GM23338 (cell line): Measurements from ENCODE around the gene HEYL. TPM values are rescaled to one million over a fixed set of nuclear protein-coding genes. Genes with fewer than 3 reads are reported as not detected.

ENCODE experiments used
- ATAC-seq: fragments of 200-7000 bp; cut with Tn5 transposase; 3 replicates; pipeline ENCODE4 v1.9.1; 2020
- DNase-seq: peaks from one replicate; pipeline ENCODE4 v3.0.0-alpha.2; 2015; ENCODE audit warnings: low spot score
- H2AFZ ChIP-seq: fragments of 200-600 bp; sonication (generic); 2 replicates; pipeline ENCODE4 v1.8.0; 2016; ENCODE audit warnings: antibody characterized with exemption, mild to moderate bottlenecking, moderate library complexity
- H3F3A ChIP-seq: fragments of 200-600 bp; sonication (generic); replicated peaks from 2 replicates; pipeline ENCODE4 v1.8.0; 2017; ENCODE audit warnings: antibody characterized with exemption, mixed run types, low read depth
- H3K27ac ChIP-seq: fragments of 200-600 bp; sonication (generic); 2 replicates; pipeline ENCODE4 v1.6.1; 2016; ENCODE audit warnings: low read depth
- H3K27me3 ChIP-seq: fragments of 200-600 bp; sonication (generic); 2 replicates; pipeline ENCODE4 v1.8.0; 2016; ENCODE audit warnings: mild to moderate bottlenecking, mixed run types, moderate library complexity; ENCODE audit not compliant: insufficient read depth
- H3K36me3 ChIP-seq: fragments of 200-600 bp; sonication (generic); 2 replicates; pipeline ENCODE4 v1.8.0; 2016; ENCODE audit warnings: mild to moderate bottlenecking; ENCODE audit not compliant: insufficient read depth
- H3K4me1 ChIP-seq: fragments of 200-600 bp; sonication (generic); 2 replicates; pipeline ENCODE4 v1.8.0; 2016; ENCODE audit warnings: mild to moderate bottlenecking, moderate library complexity; ENCODE audit not compliant: insufficient read depth
- H3K4me2 ChIP-seq: fragments of 200-600 bp; sonication (generic); 2 replicates; pipeline ENCODE4 v1.7.1; 2017; ENCODE audit warnings: mixed run types
- H3K4me3 ChIP-seq: fragments of 200-600 bp; sonication (generic); 2 replicates; pipeline ENCODE4 v1.6.1; 2016; ENCODE audit warnings: mixed run types
- H3K79me2 ChIP-seq: fragments of 200-600 bp; sonication (generic); replicated peaks from 2 replicates; pipeline ENCODE4 v1.8.0; 2017; ENCODE audit warnings: mild to moderate bottlenecking; ENCODE audit not compliant: insufficient read depth
- H3K9me2 ChIP-seq: fragments of 200-600 bp; sonication (generic); 2 replicates; pipeline ENCODE4 v1.8.0; 2017; ENCODE audit not compliant: insufficient read depth
- H4K20me1 ChIP-seq: fragments of 200-600 bp; sonication (generic); replicated peaks from 2 replicates; pipeline ENCODE4 v1.8.0; 2017; ENCODE audit warnings: mild to moderate bottlenecking; ENCODE audit not compliant: insufficient read depth
- H3K27ac Mint-ChIP-seq: 2 replicates; pipeline ENCODE4 v1.8.0; 2020; ENCODE audit warnings: inconsistent platforms, mild to moderate bottlenecking, moderate library complexity, mixed read lengths
- H3K27me3 Mint-ChIP-seq: 3 replicates; pipeline ENCODE4 v1.8.0; 2022; ENCODE audit warnings: low read depth, mild to moderate bottlenecking, moderate library complexity, mixed read lengths, inconsistent platforms; ENCODE audit not compliant: insufficient read depth, poor library complexity
- H3K36me3 Mint-ChIP-seq: 3 replicates; pipeline ENCODE4 v1.8.0; 2021; ENCODE audit warnings: low read depth, mild to moderate bottlenecking, inconsistent platforms, moderate library complexity, mixed read lengths
- H3K4me1 Mint-ChIP-seq: 3 replicates; pipeline ENCODE4 v1.8.0; 2020; ENCODE audit warnings: mild to moderate bottlenecking, inconsistent platforms, mixed read lengths
- H3K4me3 Mint-ChIP-seq: 3 replicates; pipeline ENCODE4 v1.8.0; 2021; ENCODE audit warnings: moderate library complexity, mild to moderate bottlenecking, inconsistent platforms, mixed read lengths
- H3K9me3 Mint-ChIP-seq: 3 replicates; pipeline ENCODE4 v1.8.0; 2020; ENCODE audit warnings: moderate library complexity, mild to moderate bottlenecking, inconsistent platforms, mixed read lengths
- CREB1 ChIP-seq: fragments of 250-450 bp; sonication (Bioruptor Pico); IDR thresholded peaks from 2 replicates; pipeline ENCODE4 v1.5.0; 2020; ENCODE audit warnings: low read depth, mild to moderate bottlenecking, moderate library complexity
- CTCF ChIP-seq, 2 experiments: fragments of 200-600 bp in 1 of 2; sonication (generic) in 1 of 2; conservative IDR thresholded peaks; 2 replicates each; pipeline versions ENCODE4 v1.5.1 to v1.6.1; 2016 to 2017; ENCODE audit warnings: antibody characterized with exemption in 2 of 2, low read depth in 2 of 2, mild to moderate bottlenecking in 2 of 2, moderate library complexity in 1 of 2
- EZH2 ChIP-seq: fragments of 200-600 bp; sonication (generic); IDR thresholded peaks from one replicate; pipeline ENCODE4 v1.8.0; 2017; ENCODE audit warnings: antibody characterized with exemption, mild to moderate bottlenecking, low read depth; ENCODE audit not compliant: unreplicated experiment
- EZH2phosphoT487 ChIP-seq: fragments of 200-600 bp; sonication (generic); IDR thresholded peaks from one replicate; pipeline ENCODE4 v1.8.1; 2018; ENCODE audit warnings: antibody characterized with exemption; ENCODE audit not compliant: unreplicated experiment
- JUNB ChIP-seq: IDR thresholded peaks from one replicate; pipeline ENCODE4 v1.6.1; 2016; ENCODE audit warnings: antibody characterized with exemption; ENCODE audit not compliant: unreplicated experiment
- NANOG ChIP-seq: IDR thresholded peaks from 2 replicates; pipeline ENCODE4 v1.6.1; 2016; ENCODE audit warnings: antibody characterized with exemption, borderline replicate concordance
- POLR2AphosphoS5 ChIP-seq: IDR thresholded peaks from 2 replicates; pipeline ENCODE4 v1.6.1; 2016; ENCODE audit warnings: antibody characterized with exemption, low read depth
- REST ChIP-seq: IDR thresholded peaks from one replicate; pipeline ENCODE4 v1.6.1; 2018; ENCODE audit warnings: antibody characterized with exemption; ENCODE audit not compliant: unreplicated experiment
- STAT1 ChIP-seq: IDR thresholded peaks from one replicate; pipeline ENCODE4 v1.6.1; 2016; ENCODE audit warnings: antibody characterized with exemption; ENCODE audit not compliant: unreplicated experiment
- ZNF114 ChIP-seq: fragments of 250-450 bp; sonication (Bioruptor Pico); IDR thresholded peaks from 2 replicates; pipeline ENCODE4 v1.5.0; 2020; ENCODE audit warnings: mild to moderate bottlenecking, moderate library complexity
- ZNF331 ChIP-seq: fragments of 250-450 bp; sonication (Bioruptor Pico); IDR thresholded peaks from 2 replicates; pipeline ENCODE4 v1.5.0; 2020; ENCODE audit warnings: low read depth, mild to moderate bottlenecking, moderate library complexity
- polyA plus RNA-seq: library from polyadenylated mRNA; unstranded; fragments of >200 nt; fragmentation: Nextera tagmentation; extraction: Ambion mirVana; gene quantifications from 2 replicates; pipeline ENCODE4 v1.2.1, GENCODE V29; 2016
- total RNA-seq: library from RNA; depleted of rRNA; stranded (reverse); fragments of >200 nt; shearing (Covaris generic); gene quantifications from 2 replicates; pipeline ENCODE4 v1.2.3, GENCODE V29; 2014
- TF ChIP-seq, protein P1 (sequence below): IDR thresholded peaks from 2 replicates; pipeline ENCODE4 v1.6.1; 2016; ENCODE audit warnings: antibody characterized with exemption

Gene HEYL
- total and polyA plus RNA-seq, 2 experiments from 2014 or later, result 1.6 to 4.5 TPM

DNA sequence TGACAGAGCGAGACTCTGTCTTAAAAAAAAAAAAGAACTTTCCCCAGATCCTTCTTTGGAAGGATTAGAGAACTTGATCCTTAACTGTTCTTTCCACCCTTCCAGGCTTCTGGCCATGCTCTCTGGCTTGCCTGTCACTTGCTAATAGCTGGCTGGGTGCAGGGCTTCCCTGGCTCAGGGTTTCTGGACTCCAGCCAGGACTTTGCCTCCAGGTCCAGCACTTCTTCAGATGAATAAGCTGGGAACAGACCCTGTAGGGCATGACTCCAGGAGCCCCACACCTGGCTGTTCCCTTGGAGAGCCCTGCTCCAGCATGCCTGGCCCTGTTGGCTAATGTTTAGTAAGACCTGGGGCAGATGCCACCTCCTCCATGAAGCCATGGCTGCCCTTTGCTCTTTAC, 35.8 kb upstream of the HEYL start (continued):
- TF ChIP-seq ZNF331 (CRISPR knock-in tag) (no peak), STAT1 (no peak), REST (no peak), CREB1 (CRISPR knock-in tag) (no peak), POLR2AphosphoS5 (no peak)
- TF ChIP-seq, protein P1, sequence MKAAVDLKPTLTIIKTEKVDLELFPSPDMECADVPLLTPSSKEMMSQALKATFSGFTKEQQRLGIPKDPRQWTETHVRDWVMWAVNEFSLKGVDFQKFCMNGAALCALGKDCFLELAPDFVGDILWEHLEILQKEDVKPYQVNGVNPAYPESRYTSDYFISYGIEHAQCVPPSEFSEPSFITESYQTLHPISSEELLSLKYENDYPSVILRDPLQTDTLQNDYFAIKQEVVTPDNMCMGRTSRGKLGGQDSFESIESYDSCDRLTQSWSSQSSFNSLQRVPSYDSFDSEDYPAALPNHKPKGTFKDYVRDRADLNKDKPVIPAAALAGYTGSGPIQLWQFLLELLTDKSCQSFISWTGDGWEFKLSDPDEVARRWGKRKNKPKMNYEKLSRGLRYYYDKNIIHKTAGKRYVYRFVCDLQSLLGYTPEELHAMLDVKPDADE, result no peak

GRCh38 chr1:39673215-39673614, 33.8 kb upstream of the HEYL start:
- no peaks in the 10 kb centered on the region for H3K9me2 ChIP-seq
- Mint-ChIP-seq H3K9me3 (no peaks in the 10 kb centered on the region), H3K4me1 (peaks cover 9% of the 10 kb centered on the region), H3K27ac (no peak overlapping the region), H3K27me3 (peaks cover 95% of the 10 kb centered on the region), H3K4me3 (no peak overlapping the region), H3K36me3 (no peaks in the 10 kb centered on the region)
- H3K27ac ChIP-seq, result no peak overlapping the region
- H3K4me2 ChIP-seq, result no peak overlapping the region
- peaks cover 5% of the 10 kb centered on the region; the same call in 1 of the 2 replicates for H3K4me1 ChIP-seq
- no peak for DNase-seq
- H3F3A ChIP-seq, result no peaks in the 10 kb centered on the region
- H3K27me3 ChIP-seq, result peaks cover 98% of the 10 kb centered on the region
- no peaks in the 10 kb centered on the region for H3K36me3 ChIP-seq
- H4K20me1 ChIP-seq, result peaks cover 13% of the 10 kb centered on the region; the same call in 1 of the 2 replicates
- H3K4me3 ChIP-seq, result no peak overlapping the region
- no peaks in the 10 kb centered on the region for H3K79me2 ChIP-seq
- no peak for ATAC-seq
- no peak overlapping the region for H2AFZ ChIP-seq
- TF ChIP-seq REST (no peak), CTCF (conservative IDR thresholded peaks at IDR 0.05; ENCODE audit: low read depth in 2 of 2) (no peak), STAT1 (no peak), ZNF114 (no peak), POLR2AphosphoS5 (no peak), EZH2 (no peak), JUNB (no peak), EZH2phosphoT487 (no peak), NANOG (no peak), ZNF331 (CRISPR knock-in tag) (no peak)
